ENCODE data around the gene GPAT2.
"Not testable (repeated sequence)": the region's sequence is repeated elsewhere in the genome, so short reads cannot be mapped to it uniquely, and the experiment has no call there.

DNA sequence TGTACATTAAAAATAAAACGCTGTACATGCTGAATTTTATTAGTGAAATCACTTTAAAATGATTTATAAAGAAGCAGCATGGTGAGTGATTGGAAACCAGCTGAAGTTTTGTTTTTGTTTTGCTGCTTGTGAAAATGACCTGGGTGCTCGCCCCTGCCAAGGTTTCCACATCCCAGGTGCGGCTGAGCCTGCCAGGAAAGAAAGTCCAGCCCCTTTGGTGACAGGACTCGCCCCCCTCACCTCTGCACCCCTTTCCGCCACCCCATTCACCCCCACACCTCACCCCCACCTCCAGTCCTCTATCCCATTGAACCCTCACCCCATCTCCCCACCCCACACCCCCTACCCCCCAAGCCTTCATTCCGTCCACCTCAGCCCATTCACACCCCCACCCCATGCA is 43.8 kb downstream of the GPAT2 start:
- TF ChIP-seq, protein P1, sequence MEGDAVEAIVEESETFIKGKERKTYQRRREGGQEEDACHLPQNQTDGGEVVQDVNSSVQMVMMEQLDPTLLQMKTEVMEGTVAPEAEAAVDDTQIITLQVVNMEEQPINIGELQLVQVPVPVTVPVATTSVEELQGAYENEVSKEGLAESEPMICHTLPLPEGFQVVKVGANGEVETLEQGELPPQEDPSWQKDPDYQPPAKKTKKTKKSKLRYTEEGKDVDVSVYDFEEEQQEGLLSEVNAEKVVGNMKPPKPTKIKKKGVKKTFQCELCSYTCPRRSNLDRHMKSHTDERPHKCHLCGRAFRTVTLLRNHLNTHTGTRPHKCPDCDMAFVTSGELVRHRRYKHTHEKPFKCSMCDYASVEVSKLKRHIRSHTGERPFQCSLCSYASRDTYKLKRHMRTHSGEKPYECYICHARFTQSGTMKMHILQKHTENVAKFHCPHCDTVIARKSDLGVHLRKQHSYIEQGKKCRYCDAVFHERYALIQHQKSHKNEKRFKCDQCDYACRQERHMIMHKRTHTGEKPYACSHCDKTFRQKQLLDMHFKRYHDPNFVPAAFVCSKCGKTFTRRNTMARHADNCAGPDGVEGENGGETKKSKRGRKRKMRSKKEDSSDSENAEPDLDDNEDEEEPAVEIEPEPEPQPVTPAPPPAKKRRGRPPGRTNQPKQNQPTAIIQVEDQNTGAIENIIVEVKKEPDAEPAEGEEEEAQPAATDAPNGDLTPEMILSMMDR (IDR thresholded peaks at IDR 0.05) = not testable (repeated sequence)
- not testable (repeated sequence) for TF ChIP-seq POLR2A (IDR thresholded peaks at IDR 0.05)
